ENCODE data around the gene CAMKK2. TPM values are rescaled to one million over a fixed set of nuclear protein-coding genes. Genes with fewer than 3 reads are reported as not detected.

Gene CAMKK2
- total and polyA plus RNA-seq, 9 of the 15 experiments (the other 6 are each of a cell fraction or from before 2014, with no cell fraction given): 4.3 to 32.0 (median 18.2) TPM

- TF ChIP-seq BRF1 (IDR thresholded peaks at IDR 0.05; ENCODE audit: borderline replicate concordance, extremely low read depth, insufficient read length) (no peak), FOXK2 (conservative IDR thresholded peaks at IDR 0.05 in 1 of 2, IDR thresholded peaks at IDR 0.05 in 1 of 2; ENCODE audit: low read depth in 2 of 2) (0 out of 4 replicates have a peak, but pooled peaks of 1 of the 2 experiments have one; percentile 13), MTA3 (IDR thresholded peaks at IDR 0.05; ENCODE audit: borderline replicate concordance) (no peak), ZNF24 (IDR thresholded peaks at IDR 0.05) (peak; percentile 70; the same call in 1 of the 2 replicates), SMC3 (conservative IDR thresholded peaks at IDR 0.05; ENCODE audit: insufficient read depth, low read depth, low read length) (peak; percentile 61; the same call in 1 of the 2 replicates), HCFC1 (IDR thresholded peaks at IDR 0.05; ENCODE audit: low read depth, low read length) (no peak), SLC30A9 (CRISPR knock-in tag; IDR thresholded peaks at IDR 0.05) (no peak), CBX8 (IDR thresholded peaks at IDR 0.05; ENCODE audit: borderline replicate concordance, extremely low read depth, low read depth, low read length, poor library complexity, severe bottlenecking) (no peak), THAP7 (CRISPR knock-in tag; IDR thresholded peaks at IDR 0.05) (no peak), SUPT5H (IDR thresholded peaks at IDR 0.05) (no peak), ZBED1 (IDR thresholded peaks at IDR 0.05) (no peak), FIP1L1 (IDR thresholded peaks at IDR 0.05; ENCODE audit: low read depth, low read length, poor library complexity, severe bottlenecking) (no peak), PURB (CRISPR knock-in tag; IDR thresholded peaks at IDR 0.05; ENCODE audit: low read depth) (no peak), ZNF717 (CRISPR knock-in tag; IDR thresholded peaks at IDR 0.05) (no peak), TSHZ1 (CRISPR knock-in tag; IDR thresholded peaks at IDR 0.05) (no peak), NFIC (IDR thresholded peaks at IDR 0.05) (0 out of 2 replicates have a peak, but pooled peaks have one; percentile 16)
- TF ChIP-seq, protein P1, sequence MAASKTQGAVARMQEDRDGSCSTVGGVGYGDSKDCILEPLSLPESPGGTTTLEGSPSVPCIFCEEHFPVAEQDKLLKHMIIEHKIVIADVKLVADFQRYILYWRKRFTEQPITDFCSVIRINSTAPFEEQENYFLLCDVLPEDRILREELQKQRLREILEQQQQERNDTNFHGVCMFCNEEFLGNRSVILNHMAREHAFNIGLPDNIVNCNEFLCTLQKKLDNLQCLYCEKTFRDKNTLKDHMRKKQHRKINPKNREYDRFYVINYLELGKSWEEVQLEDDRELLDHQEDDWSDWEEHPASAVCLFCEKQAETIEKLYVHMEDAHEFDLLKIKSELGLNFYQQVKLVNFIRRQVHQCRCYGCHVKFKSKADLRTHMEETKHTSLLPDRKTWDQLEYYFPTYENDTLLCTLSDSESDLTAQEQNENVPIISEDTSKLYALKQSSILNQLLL (CRISPR knock-in tag; IDR thresholded peaks at IDR 0.05; ENCODE audit: borderline replicate concordance): no peak
- TF ChIP-seq, protein P2, sequence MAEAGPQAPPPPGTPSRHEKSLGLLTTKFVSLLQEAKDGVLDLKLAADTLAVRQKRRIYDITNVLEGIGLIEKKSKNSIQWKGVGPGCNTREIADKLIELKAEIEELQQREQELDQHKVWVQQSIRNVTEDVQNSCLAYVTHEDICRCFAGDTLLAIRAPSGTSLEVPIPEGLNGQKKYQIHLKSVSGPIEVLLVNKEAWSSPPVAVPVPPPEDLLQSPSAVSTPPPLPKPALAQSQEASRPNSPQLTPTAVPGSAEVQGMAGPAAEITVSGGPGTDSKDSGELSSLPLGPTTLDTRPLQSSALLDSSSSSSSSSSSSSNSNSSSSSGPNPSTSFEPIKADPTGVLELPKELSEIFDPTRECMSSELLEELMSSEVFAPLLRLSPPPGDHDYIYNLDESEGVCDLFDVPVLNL (CRISPR knock-in tag; IDR thresholded peaks at IDR 0.05; ENCODE audit: low read depth): no peak
These were observed 38.2 kb upstream of the CAMKK2 start (continued) for GRCh38 chr12:121334513-121335343.

Measured in K562 (cell line).